MV-4-11 (cell line): ENCODE results near the gene MBD6.
A peak's percentile ranks its signal among the peaks of the same experiment; 100 is the strongest.

ENCODE experiments used
- DNase-seq: peaks from one replicate; lab custom pipeline; 2025; lab: John Stamatoyannopoulos, UW

Gene MBD6, protein sequence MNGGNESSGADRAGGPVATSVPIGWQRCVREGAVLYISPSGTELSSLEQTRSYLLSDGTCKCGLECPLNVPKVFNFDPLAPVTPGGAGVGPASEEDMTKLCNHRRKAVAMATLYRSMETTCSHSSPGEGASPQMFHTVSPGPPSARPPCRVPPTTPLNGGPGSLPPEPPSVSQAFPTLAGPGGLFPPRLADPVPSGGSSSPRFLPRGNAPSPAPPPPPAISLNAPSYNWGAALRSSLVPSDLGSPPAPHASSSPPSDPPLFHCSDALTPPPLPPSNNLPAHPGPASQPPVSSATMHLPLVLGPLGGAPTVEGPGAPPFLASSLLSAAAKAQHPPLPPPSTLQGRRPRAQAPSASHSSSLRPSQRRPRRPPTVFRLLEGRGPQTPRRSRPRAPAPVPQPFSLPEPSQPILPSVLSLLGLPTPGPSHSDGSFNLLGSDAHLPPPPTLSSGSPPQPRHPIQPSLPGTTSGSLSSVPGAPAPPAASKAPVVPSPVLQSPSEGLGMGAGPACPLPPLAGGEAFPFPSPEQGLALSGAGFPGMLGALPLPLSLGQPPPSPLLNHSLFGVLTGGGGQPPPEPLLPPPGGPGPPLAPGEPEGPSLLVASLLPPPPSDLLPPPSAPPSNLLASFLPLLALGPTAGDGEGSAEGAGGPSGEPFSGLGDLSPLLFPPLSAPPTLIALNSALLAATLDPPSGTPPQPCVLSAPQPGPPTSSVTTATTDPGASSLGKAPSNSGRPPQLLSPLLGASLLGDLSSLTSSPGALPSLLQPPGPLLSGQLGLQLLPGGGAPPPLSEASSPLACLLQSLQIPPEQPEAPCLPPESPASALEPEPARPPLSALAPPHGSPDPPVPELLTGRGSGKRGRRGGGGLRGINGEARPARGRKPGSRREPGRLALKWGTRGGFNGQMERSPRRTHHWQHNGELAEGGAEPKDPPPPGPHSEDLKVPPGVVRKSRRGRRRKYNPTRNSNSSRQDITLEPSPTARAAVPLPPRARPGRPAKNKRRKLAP

DNA sequence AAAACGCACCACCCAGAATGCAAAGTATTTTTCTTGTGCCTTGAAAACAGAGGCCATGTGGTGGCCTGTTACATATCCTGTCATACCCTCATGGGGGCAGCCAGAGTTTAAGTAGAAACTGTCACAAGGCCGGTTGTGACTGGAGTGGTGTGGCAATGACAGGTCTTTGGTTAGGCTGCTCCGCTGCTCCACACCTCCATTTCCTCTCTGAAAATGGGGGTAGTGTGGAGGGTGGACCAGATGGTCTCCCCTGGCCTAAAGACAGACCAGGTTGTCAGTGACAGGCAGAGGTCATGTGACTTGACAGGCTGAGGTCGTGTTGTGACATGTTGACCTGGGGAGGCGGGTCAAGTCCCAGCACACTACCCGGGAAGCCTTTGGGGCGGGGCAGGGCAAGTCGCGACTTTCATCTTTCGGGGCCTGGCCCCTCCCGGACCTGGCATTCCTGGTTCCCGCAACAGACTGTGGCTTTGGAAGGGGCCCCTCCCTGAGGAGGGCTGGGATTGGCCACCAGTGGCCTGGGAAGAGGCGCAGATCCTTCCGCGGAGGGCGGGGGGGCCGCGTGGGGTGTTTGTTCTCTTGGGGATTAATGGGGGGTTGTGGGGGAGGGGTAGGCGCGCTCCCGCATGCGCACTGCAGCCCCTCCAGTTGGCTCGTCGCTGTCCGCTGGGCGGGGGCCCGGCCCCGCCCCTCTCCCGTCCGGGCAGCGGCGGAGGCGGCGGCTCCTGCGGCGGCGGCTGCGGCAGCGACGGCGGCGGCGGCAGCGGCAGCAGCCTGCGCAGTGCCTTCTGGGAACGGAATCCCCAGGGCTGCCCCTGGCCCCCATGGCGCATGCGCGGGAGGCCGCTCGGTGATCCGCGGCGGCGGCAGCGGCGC, at the start of gene MBD6:
MBD6 (plus strand) TSS at position 814 of the 876 bp plus-strand sequence. CDS start 1,480 bp downstream, outside the sequence.
- peak; percentile 94 for DNase-seq

DNA sequence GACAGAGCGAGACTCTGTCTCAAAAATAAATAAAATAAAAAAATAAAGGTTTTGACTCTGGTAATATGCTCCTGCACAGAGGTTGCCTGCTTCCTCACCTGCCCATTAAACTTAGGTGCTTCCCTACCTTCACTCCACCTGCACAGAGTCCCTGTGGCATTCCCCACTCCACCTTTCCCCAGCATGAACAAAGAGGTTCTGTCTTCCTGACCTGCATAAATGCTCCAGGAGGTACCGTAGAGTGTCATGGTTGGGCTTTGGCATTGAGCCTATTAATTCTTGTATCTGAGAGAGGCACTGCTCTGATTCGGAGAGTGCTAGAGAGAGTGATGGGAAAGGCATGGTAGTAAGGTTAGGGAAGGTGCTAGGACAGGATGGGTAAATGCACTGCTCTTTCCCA, 49.2 kb upstream of the MBD6 start:
- DNase-seq, result no peak

DNA sequence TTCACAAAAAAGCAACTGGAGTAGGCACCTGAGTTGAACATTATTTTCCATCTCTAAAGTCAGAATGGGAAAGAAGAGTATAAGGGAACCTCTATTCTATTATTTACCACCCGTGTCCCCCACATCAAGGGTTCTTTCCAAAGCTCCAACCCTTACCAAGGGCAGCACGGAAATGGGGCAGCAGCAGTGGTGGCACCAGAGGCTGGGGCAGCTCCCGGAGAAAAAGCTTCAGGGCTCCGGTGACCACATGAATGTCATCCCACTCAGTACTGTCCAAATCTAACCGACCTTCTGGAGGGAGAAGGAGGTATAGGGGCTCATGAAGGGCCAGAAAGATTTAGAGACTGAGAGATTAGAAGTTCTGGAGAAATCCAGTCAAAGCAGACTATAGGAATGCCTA, 48.7 kb upstream of the MBD6 start:
- DNase-seq, result no peak

DNA sequence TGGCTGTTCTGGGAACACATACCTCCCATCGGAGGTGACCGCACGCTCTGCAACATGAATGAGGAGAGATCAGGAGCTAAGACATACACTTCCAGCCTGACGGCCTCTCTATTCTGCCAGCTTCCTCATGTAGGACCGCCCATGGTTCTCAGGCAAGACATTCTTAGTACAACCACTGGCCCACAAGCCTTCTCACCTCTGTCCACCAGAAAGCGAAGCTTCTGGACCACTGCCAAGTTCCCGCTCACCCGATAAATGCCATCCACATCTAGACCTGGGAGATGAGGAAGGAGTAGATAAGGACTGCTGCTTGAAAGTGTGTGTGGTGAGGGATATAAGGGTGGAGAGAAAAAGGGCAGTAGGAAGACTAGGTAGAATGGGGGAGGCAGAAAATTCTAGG, 48.2 kb upstream of the MBD6 start:
- no peak for DNase-seq

DNA sequence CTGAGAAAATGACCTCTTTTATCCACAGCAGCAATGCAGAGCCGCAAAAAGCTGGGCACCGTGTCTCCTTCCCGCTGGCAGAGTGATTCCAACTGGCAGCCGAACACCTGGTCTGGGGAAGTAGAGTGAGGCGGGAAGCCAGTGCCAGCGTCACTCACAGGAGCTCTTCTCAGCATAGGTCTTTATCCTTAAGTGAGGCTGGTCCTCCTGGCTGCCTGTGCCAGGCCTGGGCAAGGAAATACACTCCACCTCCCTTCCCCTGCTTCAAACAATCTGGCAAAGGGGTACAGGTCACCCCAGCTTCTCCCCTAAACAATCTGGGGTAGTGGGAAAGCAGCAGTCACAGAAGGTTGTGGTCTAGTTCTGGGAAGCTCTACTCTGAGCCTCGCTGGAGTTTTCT, 47.8 kb upstream of the MBD6 start:
- DNase-seq, result no peak

DNA sequence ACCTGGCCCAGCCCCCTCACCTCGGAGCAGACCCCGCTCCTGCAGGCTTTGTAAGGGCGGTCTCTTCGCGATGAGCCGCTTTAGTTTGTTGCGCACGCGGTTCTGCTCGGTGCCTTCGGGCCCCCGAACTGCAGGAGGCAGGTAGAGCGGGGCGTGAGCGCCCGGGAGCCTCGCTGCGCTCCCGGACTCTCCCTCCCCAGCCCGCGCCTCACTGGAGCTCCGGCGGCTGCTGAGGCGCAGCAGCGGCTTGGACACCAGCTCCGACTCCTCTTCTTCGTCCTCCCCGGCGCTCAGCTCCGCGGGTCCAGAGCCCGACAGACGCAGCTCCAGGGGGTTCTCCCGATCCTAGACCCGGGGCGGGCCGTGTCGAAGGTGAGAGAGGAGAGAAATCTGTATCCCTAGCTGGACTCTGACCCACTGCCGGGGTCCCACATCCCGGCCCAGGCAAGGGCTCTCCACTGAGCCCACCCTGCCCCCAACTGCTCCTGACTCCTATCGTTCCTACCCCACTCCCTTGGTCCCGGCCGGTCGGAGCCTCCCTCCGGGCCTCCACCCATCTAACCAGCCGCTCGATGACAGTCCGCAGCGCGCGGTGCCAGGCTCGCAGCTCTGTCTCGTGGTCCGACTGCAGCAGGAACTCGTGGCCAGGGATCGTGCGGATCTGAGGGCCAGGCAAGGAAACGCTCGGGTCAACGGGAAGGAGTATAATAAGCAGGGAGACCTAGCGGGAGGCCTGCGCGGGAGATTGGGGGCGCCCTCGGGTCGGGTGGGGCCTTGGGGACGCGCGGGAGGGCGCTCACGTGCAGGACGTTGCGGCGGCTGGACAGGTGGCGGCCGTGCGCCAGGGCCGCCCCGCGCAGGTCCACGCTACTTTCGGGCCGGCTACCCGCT, 47.1 kb upstream of the MBD6 start:
- DNase-seq, result no peak

DNA sequence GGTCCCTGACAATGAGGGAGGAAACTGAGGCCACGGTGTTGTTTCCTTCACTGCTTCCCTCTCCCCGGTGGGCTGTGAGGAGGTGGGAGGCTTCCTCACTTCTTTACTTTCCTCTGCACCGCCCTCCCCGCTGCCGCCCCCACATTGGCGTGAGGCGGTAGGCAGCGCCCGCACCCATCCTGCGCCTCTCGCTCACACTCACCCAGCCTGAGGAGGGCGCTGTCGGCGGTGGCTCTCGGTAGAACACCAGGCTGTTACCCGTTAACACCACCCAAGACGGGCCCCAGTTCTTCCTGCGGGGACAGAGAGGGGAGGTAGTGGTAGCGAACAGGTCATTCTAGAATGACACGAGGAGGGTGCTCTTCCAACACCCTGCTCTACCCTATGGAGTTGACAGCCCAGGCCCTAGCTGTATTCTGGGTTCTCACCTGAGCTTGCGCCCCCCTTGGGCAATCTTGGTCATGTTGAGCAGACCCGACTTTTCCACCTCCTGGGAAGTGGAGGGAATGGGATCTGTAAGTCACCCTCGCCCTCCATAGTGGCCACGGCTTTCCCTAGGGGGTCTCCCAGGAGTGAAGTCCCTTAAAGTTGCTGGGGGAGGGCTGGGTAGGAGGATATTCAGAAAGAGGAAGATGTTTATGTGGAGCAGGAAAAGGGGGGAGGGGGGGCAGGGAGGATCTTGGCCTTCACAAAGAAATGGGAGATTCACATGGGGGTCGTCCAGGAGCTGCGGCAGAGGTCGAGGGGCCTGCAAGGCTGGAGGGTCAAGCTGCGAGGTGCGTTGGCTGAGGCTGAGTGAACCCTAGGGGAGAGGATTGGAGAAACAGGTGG, 46.2 kb upstream of the MBD6 start:
- no peak for DNase-seq

DNA sequence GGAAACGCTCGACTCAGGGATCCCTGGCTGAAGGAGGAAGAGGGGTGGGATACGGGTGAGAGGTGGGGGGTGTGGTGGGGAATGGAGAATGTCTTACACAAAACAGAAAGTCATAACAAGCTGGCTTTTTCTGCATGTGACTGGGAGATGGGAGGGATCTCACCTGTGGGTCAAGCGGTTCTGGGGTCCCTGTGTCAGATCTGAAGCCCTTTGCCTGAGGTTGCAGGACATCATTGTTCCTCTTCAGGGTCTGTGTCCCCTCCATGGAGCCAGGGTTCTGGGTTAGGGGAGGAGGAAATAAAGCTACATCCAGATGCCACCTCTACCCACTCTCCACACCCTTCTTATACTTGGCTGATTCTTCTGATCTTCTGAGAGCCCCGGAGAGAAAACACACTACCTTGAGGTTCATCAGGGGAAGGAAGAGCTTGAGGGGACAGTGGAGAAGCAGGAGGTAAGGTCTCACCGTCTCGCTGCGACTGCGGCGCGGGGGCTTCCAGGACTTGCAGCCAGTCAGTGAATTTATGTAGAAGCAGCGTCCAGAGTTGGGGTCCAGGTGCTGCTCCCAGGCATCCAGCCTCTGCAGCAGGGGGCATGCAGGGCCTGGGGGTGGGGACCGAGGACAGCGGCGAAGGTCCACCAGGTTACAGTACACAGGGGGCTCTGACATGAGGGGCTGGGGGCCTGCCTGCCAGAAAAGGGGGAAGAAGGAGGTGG, 45.5 kb upstream of the MBD6 start:
- no peak for DNase-seq

DNA sequence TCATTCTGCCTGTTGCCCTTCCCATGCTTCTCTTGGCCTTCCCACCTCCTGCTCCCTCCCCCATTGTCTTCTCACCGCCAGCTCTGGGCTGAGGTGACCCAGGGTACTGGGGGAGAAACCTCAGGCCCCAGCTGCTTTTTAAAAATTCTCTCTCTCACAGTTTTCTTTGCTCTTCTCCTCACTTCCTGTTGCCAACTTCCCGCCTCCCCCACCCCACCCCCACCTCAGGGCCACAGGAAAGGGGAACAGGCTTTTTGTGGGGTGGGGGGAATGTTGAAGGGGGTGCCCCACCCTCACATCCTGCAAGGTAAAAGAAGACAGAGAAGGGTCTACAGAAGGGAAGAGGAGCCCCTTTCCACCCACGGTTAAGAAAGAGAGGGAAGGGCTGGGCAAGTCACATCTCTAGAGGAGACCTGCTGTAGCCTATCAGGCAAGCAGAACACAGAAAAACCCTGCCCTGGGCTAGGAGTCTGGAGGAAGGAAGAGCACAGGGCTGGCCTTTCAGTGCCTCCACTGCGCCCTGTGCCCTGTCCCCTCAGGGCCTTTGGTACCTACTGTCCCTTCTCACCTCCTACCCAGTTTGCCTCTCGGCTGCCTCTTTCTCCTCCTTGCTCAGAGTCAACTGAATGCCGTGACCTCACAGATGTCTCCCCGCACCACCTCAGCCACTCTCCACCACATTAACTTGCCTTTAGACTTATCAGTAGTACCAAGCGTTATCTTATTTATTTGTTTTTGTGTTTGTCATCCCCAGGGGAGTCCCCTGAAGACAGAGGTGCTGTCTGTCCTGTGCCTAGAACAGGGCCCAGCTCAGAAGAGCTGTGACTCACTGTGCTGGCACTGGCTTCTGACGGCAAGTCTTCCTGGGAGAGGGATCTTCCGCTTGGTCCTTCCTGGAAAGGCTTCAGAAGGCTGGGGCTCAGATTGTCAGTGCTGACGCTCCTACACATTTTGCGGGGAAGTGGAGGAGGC, 44.6 kb upstream of the MBD6 start:
- DNase-seq, result peak; percentile 72

DNA sequence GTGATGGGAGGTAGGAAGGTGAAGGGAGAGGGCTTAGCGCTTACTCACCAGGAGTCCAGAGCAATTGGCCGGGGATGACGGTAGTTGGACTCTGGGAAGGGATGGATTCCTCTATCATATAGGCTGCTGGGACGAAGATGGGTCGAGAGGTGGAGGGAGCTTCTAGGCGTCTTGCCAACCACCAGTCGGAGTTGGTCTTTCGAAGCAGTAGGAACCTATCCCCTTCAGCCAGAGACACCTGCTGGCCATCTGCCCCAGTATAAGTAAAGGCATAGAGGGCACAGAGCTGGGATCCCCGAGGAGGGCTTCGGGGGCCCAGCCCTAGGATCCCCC, 43.6 kb upstream of the MBD6 start:
- no peak for DNase-seq

DNA sequence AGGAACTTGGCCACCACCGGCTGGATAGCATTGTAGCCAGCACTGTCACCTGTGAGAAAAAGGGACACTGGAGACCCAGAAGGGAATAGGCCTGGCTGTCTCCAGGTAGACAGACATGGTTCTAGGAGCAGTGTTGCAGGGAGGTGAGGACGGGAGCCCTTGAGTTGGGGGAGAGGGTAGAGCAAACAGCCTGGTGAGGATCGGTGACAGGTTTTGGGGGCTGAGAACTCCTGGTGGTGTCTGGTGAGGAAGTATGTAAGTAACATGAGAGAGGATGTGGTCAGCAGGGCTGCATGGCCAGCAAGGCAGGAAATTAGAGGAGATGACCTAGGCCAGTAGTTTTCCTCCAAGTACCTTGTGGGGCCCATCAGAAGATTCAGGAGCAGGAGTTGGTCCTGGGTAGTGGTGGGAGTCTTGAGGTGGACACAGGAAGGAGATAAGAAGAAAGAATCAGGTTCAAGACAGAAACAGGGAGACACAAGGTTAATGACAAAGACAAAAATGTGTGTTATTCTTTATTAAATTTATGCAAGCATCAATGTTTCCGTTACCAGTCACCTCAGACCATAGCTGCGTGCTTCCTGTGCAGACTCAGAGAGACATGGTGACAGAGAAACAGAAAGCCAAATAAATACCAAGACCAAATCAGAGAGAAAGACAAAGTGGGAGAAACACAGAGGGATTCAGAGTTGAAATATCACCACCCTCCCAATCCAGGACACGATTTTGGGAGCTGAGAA, 43.1 kb upstream of the MBD6 start, which contains the start of gene ARHGAP9:
ARHGAP9 (minus strand) TSS at position 491 of the 740 bp plus-strand sequence; CDS start at position 31, 460 bp downstream.
- peak; percentile 45 for DNase-seq

DNA sequence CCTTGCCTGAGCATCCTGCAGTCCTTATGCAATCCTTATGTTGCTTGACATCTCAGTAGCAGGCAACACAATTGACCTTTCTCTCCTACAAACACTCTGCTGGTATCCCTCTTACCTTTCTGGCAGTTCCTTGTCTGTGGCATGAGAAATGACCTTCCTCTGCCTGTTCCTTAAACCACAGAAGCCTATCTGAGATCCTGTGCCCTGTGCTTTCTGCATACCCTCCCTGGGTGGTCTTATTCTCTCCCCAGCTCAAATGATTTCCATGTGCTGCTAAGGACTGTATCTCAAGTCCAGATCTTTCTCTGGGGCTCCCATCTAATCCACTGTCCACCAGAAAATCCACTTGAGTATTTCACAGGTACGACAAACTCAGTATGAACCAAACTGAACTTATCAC, 41.0 kb upstream of the MBD6 start:
- DNase-seq, result no peak

DNA sequence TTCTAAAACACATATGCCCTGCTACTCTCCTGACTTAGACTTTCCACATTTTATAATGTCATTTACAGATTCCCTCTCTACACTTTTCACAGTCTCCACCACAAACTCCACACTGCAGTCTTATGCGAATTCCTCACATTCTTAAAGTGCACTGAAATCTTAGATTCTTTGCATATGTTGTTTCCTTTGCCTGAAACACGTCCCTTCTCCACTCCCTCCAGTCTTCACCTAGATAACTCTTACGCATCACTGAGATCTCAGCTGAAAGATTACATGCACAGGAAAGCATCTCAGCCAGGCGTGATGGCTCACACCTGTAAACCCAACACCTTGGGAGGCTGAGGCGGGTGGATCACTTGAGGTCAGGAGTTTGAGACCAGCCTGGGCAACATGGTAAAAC, 39.2 kb upstream of the MBD6 start:
- DNase-seq, result no peak

DNA sequence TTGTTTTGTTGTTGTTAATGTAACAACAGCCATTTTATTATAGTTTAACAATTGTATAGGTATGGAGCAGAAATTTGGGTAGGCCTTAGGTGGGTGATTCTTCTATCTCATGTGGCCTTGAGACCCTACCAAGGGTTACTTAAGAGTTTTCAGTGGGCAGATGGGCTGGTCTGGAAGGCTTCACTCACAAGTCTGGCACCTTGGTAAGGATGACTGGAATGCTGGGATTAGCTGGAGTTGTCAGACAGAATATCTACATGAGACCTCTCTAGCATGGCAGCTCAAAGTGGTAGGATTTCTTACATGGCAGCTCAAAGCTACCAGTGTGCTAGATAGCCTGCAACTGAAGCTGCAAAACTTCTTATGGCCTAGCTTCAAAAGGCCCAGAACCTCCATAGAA, 36.9 kb upstream of the MBD6 start:
- no peak for DNase-seq

DNA sequence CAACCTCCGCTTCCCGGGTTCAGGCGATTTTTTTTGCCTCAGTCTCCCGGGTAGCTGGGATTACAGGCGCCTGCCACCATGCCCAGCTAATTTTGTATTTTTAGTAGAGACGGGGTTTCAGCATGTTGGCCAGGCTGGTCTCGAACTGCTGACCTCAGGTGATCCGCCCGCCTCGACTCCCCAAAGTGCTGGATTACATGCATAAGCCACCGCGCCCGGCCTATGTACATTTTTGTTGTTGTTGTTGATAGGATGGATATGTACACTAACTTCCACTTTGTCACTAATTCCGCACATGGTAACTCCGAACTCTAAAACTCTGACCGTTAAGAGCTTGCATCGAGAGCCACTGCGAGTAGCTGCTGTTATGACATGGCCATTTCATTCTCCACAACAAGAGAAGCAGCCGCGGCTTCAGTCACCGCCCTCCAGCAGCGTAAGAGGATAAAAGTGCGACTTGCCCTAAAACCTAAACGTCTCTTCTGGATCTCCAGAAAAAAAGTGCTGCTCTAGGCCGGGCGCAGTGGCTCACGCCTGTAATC, 35.5 kb upstream of the MBD6 start:
- DNase-seq, result peak; percentile 41

DNA sequence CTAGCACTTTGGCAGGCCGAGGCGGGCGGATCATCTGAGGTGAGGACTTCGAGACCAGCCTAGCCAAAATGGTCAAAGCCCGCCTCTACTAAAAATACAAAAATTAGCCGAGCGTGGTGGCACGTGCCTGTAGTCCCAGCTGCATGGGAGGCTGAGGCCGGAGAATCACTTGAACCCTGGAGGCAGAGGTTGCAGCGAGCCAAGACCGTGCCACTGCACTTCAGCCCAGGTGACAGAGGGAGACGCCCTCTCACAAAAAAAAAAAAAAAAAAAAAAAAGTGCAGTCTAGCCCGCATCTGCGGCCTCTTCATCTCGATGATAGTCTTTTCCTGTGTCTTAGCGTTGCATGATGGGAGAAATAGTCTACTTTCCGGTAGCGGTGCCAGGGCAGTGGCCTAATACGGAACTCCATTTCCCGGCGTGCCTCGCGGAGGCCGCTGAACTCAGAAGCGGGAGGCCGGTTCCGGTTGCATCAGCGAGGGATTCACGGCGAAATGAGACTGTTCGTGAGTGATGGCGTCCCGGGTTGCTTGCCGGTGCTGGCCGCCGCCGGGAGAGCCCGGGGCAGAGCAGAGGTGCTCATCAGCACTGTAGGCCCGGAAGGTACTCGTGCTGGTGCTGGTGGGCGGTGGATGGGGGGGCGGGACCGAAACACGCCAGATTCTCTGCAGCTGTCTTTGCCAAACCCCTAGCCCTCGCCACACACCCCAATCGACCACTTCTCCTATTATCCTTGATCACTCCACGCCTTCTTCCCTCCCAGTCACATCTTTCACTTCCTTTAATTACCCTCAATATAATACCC, 34.8 kb upstream of the MBD6 start, which contains the start of gene MARS1:
MARS1 (plus strand) TSS at position 472 of the 805 bp plus-strand sequence; CDS start at position 495, 23 bp downstream.
- peak; percentile 98 for DNase-seq
